ENCODE measurements around the gene ZBTB7C. TPM values are rescaled to one million over a fixed set of nuclear protein-coding genes. Genes with fewer than 3 reads are reported as not detected.
A peak's percentile ranks its signal among the peaks of the same experiment; 100 is the strongest.

The ZBTB7C gene
- total and polyA plus RNA-seq, 9 of the 15 experiments (the other 6 are each of a cell fraction or from before 2014, with no cell fraction given): not detected

DNA sequence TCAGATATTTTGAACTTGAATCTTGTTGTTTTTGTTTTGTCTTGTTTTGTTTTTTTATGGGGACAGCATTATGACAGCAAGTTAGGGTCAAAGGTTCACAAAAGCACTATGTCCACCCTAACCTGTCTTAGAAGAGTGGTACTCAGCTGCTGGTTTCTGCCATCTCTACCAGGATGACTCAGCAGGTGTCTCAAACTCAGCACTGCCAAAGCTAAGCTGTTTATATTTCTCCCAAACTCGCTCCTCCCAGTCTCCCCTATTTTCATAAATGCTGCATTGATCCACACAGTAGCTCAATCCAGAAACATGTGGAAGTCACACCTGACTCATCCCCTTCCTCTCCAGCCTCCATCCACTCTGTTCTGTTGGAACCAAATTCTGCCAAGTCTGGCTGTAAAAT lies 134.9 kb downstream of the ZBTB7C start:
- 0% methylated on average over 1 of the region's 1 CpG for WGBS (ENCODE audit: insufficient coverage, low coverage, missing lambda C conversion rate)
- H3K27me3 ChIP-seq (ENCODE audit: control insufficient read depth in 2 of 2, insufficient read depth in 2 of 2, low read length in 2 of 2): no peaks in the 10 kb centered on the region
- DNase-seq (ENCODE audit: extremely low read depth in 1 of 4, low spot score in 3 of 4) (no peak), FAIRE-seq (no peak), ATAC-seq (no peak)
- no peak overlapping the region for H3K4me3 ChIP-seq
- no peaks in the 10 kb centered on the region for H3K4me1 ChIP-seq (replicated peaks in 1 of 2; ENCODE audit: control insufficient read depth in 2 of 2, insufficient read depth in 2 of 2, low read length in 2 of 2)
- intact Hi-C loops (cut with micrococcal nuclease): no loop called here
- BruUV-seq (replicated peaks): no TSS peak
- ChIA-PET POLR2A (no interaction called here), CTCF (ENCODE audit: low intra/inter-chr PET ratio) (no interaction called here)
- H3K9me3 ChIP-seq (replicated peaks; ENCODE audit: control insufficient read depth, insufficient read depth, low read depth, low read length): no peaks in the 10 kb centered on the region
- H3K79me2 ChIP-seq (ENCODE audit: control insufficient read depth, insufficient read depth, low read length): no peaks in the 10 kb centered on the region
- H2AFZ ChIP-seq (ENCODE audit: low read depth, low read length): no peak overlapping the region
- no peak overlapping the region for H3K4me2 ChIP-seq (ENCODE audit: insufficient read depth, low read length)
- H3K27ac ChIP-seq (ENCODE audit: extremely low read depth, low read depth, low read length): no peak overlapping the region
- H3K9ac ChIP-seq (ENCODE audit: insufficient read depth in 1 of 2, low read depth in 2 of 2, low read length in 2 of 2): no peak overlapping the region
- in situ Hi-C loops (cut with MboI): no loop called here
- H4K20me1 ChIP-seq (replicated peaks; ENCODE audit: control insufficient read depth, insufficient read depth, low read length): no peaks in the 10 kb centered on the region
- TF ChIP-seq, protein P1, sequence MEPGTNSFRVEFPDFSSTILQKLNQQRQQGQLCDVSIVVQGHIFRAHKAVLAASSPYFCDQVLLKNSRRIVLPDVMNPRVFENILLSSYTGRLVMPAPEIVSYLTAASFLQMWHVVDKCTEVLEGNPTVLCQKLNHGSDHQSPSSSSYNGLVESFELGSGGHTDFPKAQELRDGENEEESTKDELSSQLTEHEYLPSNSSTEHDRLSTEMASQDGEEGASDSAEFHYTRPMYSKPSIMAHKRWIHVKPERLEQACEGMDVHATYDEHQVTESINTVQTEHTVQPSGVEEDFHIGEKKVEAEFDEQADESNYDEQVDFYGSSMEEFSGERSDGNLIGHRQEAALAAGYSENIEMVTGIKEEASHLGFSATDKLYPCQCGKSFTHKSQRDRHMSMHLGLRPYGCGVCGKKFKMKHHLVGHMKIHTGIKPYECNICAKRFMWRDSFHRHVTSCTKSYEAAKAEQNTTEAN (CRISPR knock-in tag; IDR thresholded peaks at IDR 0.05): no peak
- TF ChIP-seq MAFG (tag; conservative IDR thresholded peaks at IDR 0.05) (peak; percentile 32; the same call in 1 of the 2 replicates), C11orf30 (IDR thresholded peaks at IDR 0.05; ENCODE audit: low read depth) (peak; percentile 13; the same call in 1 of the 2 replicates), NFE2 (IDR thresholded peaks at IDR 0.05; ENCODE audit: low read depth) (0 out of 2 replicates have a peak, but pooled peaks have one; percentile 16)
- no peaks in the 10 kb centered on the region for H3K36me3 ChIP-seq (ENCODE audit: control insufficient read depth, insufficient read depth, low read length)
- H3K9me1 ChIP-seq (ENCODE audit: control insufficient read depth, insufficient read depth, low read length): no peaks in the 10 kb centered on the region

GRCh38 chr18:48270929-48271328 lies 138.3 kb downstream of the ZBTB7C start:
- WGBS (ENCODE audit: insufficient coverage, low coverage, missing lambda C conversion rate): 0% methylated on average over 1 of the region's 1 CpG
- in situ Hi-C loops (cut with MboI) (no loop called here), intact Hi-C loops (cut with micrococcal nuclease) (no loop called here)
- CTCF ChIA-PET (ENCODE audit: low intra/inter-chr PET ratio): no interaction called here
- Histone ChIP-seq H2AFZ (ENCODE audit: low read depth, low read length) (no peak overlapping the region), H3K9me3 (replicated peaks; ENCODE audit: control insufficient read depth, insufficient read depth, low read depth, low read length) (no peaks in the 10 kb centered on the region), H4K20me1 (replicated peaks; ENCODE audit: control insufficient read depth, insufficient read depth, low read length) (no peaks in the 10 kb centered on the region), H3K36me3 (ENCODE audit: control insufficient read depth, insufficient read depth, low read length) (no peaks in the 10 kb centered on the region), H3K27me3 (ENCODE audit: control insufficient read depth in 2 of 2, insufficient read depth in 2 of 2, low read length in 2 of 2) (no peaks in the 10 kb centered on the region), H3K4me3 (no peak overlapping the region), H3K27ac (ENCODE audit: extremely low read depth, low read depth, low read length) (no peak overlapping the region), H3K4me1 (replicated peaks in 1 of 2; ENCODE audit: control insufficient read depth in 2 of 2, insufficient read depth in 2 of 2, low read length in 2 of 2) (no peaks in the 10 kb centered on the region), H3K9me1 (ENCODE audit: control insufficient read depth, insufficient read depth, low read length) (no peaks in the 10 kb centered on the region), H3K9ac (ENCODE audit: insufficient read depth in 1 of 2, low read depth in 2 of 2, low read length in 2 of 2) (no peak overlapping the region), H3K4me2 (ENCODE audit: insufficient read depth, low read length) (no peak overlapping the region), H3K79me2 (ENCODE audit: control insufficient read depth, insufficient read depth, low read length) (no peaks in the 10 kb centered on the region)
- TF ChIP-seq ZNF347 (CRISPR knock-in tag; IDR thresholded peaks at IDR 0.05; ENCODE audit: low read depth): no peak
- TF ChIP-seq ARID4B (CRISPR knock-in tag; IDR thresholded peaks at IDR 0.05): no peak
- no TSS peak for BruUV-seq (replicated peaks)
- FAIRE-seq: no peak
- POLR2A ChIA-PET: no interaction called here
- DNase-seq (ENCODE audit: extremely low read depth in 1 of 4, low spot score in 3 of 4): no peak
- ATAC-seq: no peak

All from K562 (cell line).